DMS114 treated with DMSO at 0.1 percent for 48 hours (cell line): Measurements from ENCODE around the gene KDELR3.

Experiments
- DNase-seq: peaks from one replicate; lab custom pipeline; 2025; ENCODE audit not compliant: unreplicated experiment; lab: John Stamatoyannopoulos, UW

Gene KDELR3

GRCh38 chr22:38437416-38437815 lies 30.5 kb upstream of the KDELR3 start:
- DNase-seq, result no peak

GRCh38 chr22:38440747-38441350 lies 27.0 kb upstream of the KDELR3 start:
- DNase-seq, result no peak

- no peak for DNase-seq
Observed at GRCh38 chr22:38441620-38442287, 26.1 kb upstream of the KDELR3 start.

- no peak for DNase-seq
Observed at GRCh38 chr22:38442967-38443627, 24.8 kb upstream of the KDELR3 start.

- DNase-seq, result no peak
Observed at GRCh38 chr22:38443628-38444521, 24.0 kb upstream of the KDELR3 start.

GRCh38 chr22:38444783-38445182 lies 23.1 kb upstream of the KDELR3 start:
- DNase-seq, result no peak

GRCh38 chr22:38446018-38446601 lies 21.8 kb upstream of the KDELR3 start:
- DNase-seq, result no peak

GRCh38 chr22:38448945-38449745 lies 18.8 kb upstream of the KDELR3 start:
- DNase-seq, result no peak

GRCh38 chr22:38449776-38450175 lies 18.1 kb upstream of the KDELR3 start:
- no peak for DNase-seq

GRCh38 chr22:38450234-38450797 lies 17.6 kb upstream of the KDELR3 start:
- DNase-seq, result no peak

- DNase-seq, result no peak
Observed at GRCh38 chr22:38451404-38451803, 16.5 kb upstream of the KDELR3 start.

- no peak for DNase-seq
Observed at GRCh38 chr22:38451864-38452263, 16.0 kb upstream of the KDELR3 start.

- DNase-seq, result no peak
Observed at GRCh38 chr22:38452373-38453065, 15.4 kb upstream of the KDELR3 start.

- DNase-seq, result no peak
Observed at GRCh38 chr22:38453066-38453672, 14.7 kb upstream of the KDELR3 start.

- DNase-seq, result no peak
Observed at GRCh38 chr22:38453996-38454352, 13.9 kb upstream of the KDELR3 start.

- DNase-seq, result no peak
Observed at GRCh38 chr22:38454353-38455075, 13.4 kb upstream of the KDELR3 start.

- DNase-seq, result no peak
Observed at GRCh38 chr22:38455076-38455529, 12.8 kb upstream of the KDELR3 start, which contains the start of gene KCNJ4. Gene KCNJ4, minus strand, starts transcription at chr22:38455199. Its CDS starts 27,067 bp downstream, at chr22:38428132.
